ENCODE measurements around the gene RFNG. TPM values are rescaled to one million over a fixed set of nuclear protein-coding genes. Genes with fewer than 3 reads are reported as not detected.
"Not testable (repeated sequence)": the region's sequence is repeated elsewhere in the genome, so short reads cannot be mapped to it uniquely, and the experiment has no call there.

RFNG gene
- total RNA-seq, 2 donors from 2014 or later = 46.3 to 54.5 TPM

- Histone ChIP-seq H3K27me3 (ENCODE audit: control insufficient read depth, insufficient read depth, low read length, poor library complexity, severe bottlenecking) (no peaks in the 10 kb centered on the region), H3K9me3 (ENCODE audit: control insufficient read depth, low read length) (no peaks in the 10 kb centered on the region), H3K36me3 (ENCODE audit: control insufficient read depth, insufficient read depth, low read length) (no peaks in the 10 kb centered on the region), H3K4me1 (ENCODE audit: control insufficient read depth, insufficient read depth, low read length) (no peaks in the 10 kb centered on the region), H3K27ac (ENCODE audit: low read depth, low read length) (no peak overlapping the region), H3K9ac (ENCODE audit: extremely low read depth, low read length, poor library complexity, severe bottlenecking) (no peak overlapping the region), H3K4me3 (ENCODE audit: low read length) (no peak overlapping the region)
- H3K27ac Mint-ChIP-seq = no peak overlapping the region
- peaks cover 17% of the 10 kb centered on the region for H3K27me3 Mint-ChIP-seq (ENCODE audit: insufficient read depth)
- no peak for DNase-seq
- peaks cover 4% of the 10 kb centered on the region for H3K4me1 Mint-ChIP-seq
- TF ChIP-seq CTCF (conservative IDR thresholded peaks at IDR 0.05) = no peak
- WGBS, 2 experiments (ENCODE audit: insufficient coverage in 1 of 2, insufficient read length in 1 of 2) = 87 to 91% methylated on average over 5 to 8 of the region's 8 CpGs
- H3K36me3 Mint-ChIP-seq (ENCODE audit: low read depth) = no peaks in the 10 kb centered on the region
- peaks cover 8% of the 10 kb centered on the region for H3K9me3 Mint-ChIP-seq
- no peak overlapping the region for H3K4me3 Mint-ChIP-seq
Observed at GRCh38 chr17:82039695-82040299, 11.8 kb downstream of the RFNG start.

- peaks cover 17% of the 10 kb centered on the region for H3K27me3 Mint-ChIP-seq (ENCODE audit: insufficient read depth)
- H3K4me1 ChIP-seq (ENCODE audit: control insufficient read depth, insufficient read depth, low read length); H3K4me3 Mint-ChIP-seq; H3K27ac ChIP-seq (ENCODE audit: low read depth, low read length); H3K4me1 Mint-ChIP-seq; H3K9me3 ChIP-seq (ENCODE audit: control insufficient read depth, low read length); H3K9me3 Mint-ChIP-seq; H3K27ac Mint-ChIP-seq; H3K4me3 ChIP-seq (ENCODE audit: low read length); H3K36me3 ChIP-seq (ENCODE audit: control insufficient read depth, insufficient read depth, low read length); H3K36me3 Mint-ChIP-seq (ENCODE audit: low read depth); H3K27me3 ChIP-seq (ENCODE audit: control insufficient read depth, insufficient read depth, low read length, poor library complexity, severe bottlenecking); H3K9ac ChIP-seq (ENCODE audit: extremely low read depth, low read length, poor library complexity, severe bottlenecking); DNase-seq: not testable (repeated sequence)
- WGBS, 2 experiments (ENCODE audit: insufficient coverage in 1 of 2, insufficient read length in 1 of 2) = 91 to 93% methylated on average over 9 to 16 of the region's 16 CpGs
Observed at GRCh38 chr17:82038796-82039409, 12.7 kb downstream of the RFNG start.

DNA sequence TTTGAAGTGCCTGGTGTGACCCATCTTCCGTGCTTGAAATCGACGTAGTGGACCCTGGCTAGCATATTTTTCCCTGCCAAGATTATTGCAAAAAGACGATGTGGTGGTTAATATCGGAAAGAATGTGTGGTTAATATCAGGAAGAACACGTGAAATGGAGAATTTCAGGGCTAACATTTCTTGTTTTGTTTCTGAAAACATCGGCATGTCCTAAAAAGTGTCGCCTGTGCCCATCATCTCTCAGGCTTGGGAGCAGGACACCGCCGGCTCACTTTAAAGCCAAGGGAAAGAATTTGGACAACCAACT lies 13.8 kb downstream of the RFNG start:
- Histone ChIP-seq H3K4me3 (ENCODE audit: low read length) (peak overlapping the region; percentile 86), H3K4me1 (ENCODE audit: control insufficient read depth, insufficient read depth, low read length) (no peaks in the 10 kb centered on the region), H3K9ac (ENCODE audit: extremely low read depth, low read length, poor library complexity, severe bottlenecking) (no peak overlapping the region), H3K36me3 (ENCODE audit: control insufficient read depth, insufficient read depth, low read length) (no peaks in the 10 kb centered on the region), H3K27me3 (ENCODE audit: control insufficient read depth, insufficient read depth, low read length, poor library complexity, severe bottlenecking) (no peaks in the 10 kb centered on the region), H3K27ac (ENCODE audit: low read depth, low read length) (peak overlapping the region; percentile 44), H3K9me3 (ENCODE audit: control insufficient read depth, low read length) (no peaks in the 10 kb centered on the region)
- DNase-seq = no peak
- WGBS, 2 experiments (ENCODE audit: insufficient coverage in 1 of 2, insufficient read length in 1 of 2) = 25 to 30% methylated on average over 10 of the region's 10 CpGs
- H3K36me3 Mint-ChIP-seq (ENCODE audit: low read depth) = peaks cover 2% of the 10 kb centered on the region
- H3K27ac Mint-ChIP-seq = peak overlapping the region; percentile 92
- TF ChIP-seq CTCF (conservative IDR thresholded peaks at IDR 0.05) = no peak
- H3K4me1 Mint-ChIP-seq = peaks cover 4% of the 10 kb centered on the region
- peak overlapping the region; percentile 62 for H3K4me3 Mint-ChIP-seq
- peaks cover 8% of the 10 kb centered on the region for H3K9me3 Mint-ChIP-seq
- peaks cover 17% of the 10 kb centered on the region for H3K27me3 Mint-ChIP-seq (ENCODE audit: insufficient read depth)
